ENCODE data around the gene HS3ST6.

DNA sequence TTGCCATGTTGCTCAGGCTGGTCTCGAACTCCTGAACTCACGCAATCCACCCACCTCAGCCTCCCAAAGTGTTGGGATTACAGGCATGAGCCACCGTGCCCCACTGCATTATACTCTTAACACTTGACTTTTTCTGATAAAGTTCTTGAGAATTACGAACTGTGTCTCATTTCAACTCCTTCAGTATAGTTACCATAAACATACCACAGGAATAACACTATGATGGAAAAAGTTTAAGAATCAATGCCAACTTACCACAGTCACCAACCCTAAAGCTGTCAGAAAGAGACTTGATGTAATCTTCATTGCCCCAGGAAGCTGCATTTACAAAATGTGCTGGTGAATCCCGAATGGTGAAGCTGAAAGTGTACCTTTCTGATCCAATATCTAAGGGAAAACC, 56.5 kb downstream of the HS3ST6 start:
- TF ChIP-seq, protein P1, sequence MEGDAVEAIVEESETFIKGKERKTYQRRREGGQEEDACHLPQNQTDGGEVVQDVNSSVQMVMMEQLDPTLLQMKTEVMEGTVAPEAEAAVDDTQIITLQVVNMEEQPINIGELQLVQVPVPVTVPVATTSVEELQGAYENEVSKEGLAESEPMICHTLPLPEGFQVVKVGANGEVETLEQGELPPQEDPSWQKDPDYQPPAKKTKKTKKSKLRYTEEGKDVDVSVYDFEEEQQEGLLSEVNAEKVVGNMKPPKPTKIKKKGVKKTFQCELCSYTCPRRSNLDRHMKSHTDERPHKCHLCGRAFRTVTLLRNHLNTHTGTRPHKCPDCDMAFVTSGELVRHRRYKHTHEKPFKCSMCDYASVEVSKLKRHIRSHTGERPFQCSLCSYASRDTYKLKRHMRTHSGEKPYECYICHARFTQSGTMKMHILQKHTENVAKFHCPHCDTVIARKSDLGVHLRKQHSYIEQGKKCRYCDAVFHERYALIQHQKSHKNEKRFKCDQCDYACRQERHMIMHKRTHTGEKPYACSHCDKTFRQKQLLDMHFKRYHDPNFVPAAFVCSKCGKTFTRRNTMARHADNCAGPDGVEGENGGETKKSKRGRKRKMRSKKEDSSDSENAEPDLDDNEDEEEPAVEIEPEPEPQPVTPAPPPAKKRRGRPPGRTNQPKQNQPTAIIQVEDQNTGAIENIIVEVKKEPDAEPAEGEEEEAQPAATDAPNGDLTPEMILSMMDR (IDR thresholded peaks at IDR 0.05; ENCODE audit: poor library complexity): no peak
- no peak for TF ChIP-seq EZH2 (IDR thresholded peaks at IDR 0.05; ENCODE audit: borderline replicate concordance)
